Osteocyte (in vitro differentiated cells): ENCODE results near the gene CTNNB1. TPM values are rescaled to one million over a fixed set of nuclear protein-coding genes. Genes with fewer than 3 reads are reported as not detected.

Experiments
- DNase-seq: peaks from one replicate; pipeline ENCODE4 v3.0.0; 2021; ENCODE audit warnings: mixed read lengths; ENCODE audit not compliant: unreplicated experiment; ENCODE audit errors: extremely low spot score
- H3K27ac Mint-ChIP-seq: one replicate; pipeline ENCODE4 v1.8.0; 2021; ENCODE audit warnings: mild to moderate bottlenecking, mixed read lengths; ENCODE audit not compliant: unreplicated experiment
- H3K27me3 Mint-ChIP-seq: one replicate; pipeline ENCODE4 v1.8.0; 2021; ENCODE audit warnings: mixed read lengths; ENCODE audit not compliant: unreplicated experiment
- H3K36me3 Mint-ChIP-seq: one replicate; pipeline ENCODE4 v1.8.0; 2021; ENCODE audit warnings: mixed read lengths; ENCODE audit not compliant: unreplicated experiment
- H3K4me1 Mint-ChIP-seq: one replicate; pipeline ENCODE4 v1.8.0; 2021; ENCODE audit warnings: mixed read lengths; ENCODE audit not compliant: unreplicated experiment
- H3K4me3 Mint-ChIP-seq: one replicate; pipeline ENCODE4 v1.8.0; 2021; ENCODE audit warnings: mild to moderate bottlenecking, moderate library complexity, mixed read lengths; ENCODE audit not compliant: unreplicated experiment
- H3K9me3 Mint-ChIP-seq: one replicate; pipeline ENCODE4 v1.8.0; 2021; ENCODE audit warnings: mixed read lengths; ENCODE audit not compliant: unreplicated experiment
- CTCF ChIP-seq: fragments of 200-600 bp; sonication (generic); IDR thresholded peaks from 2 replicates; pipeline ENCODE4 v1.5.0; 2021; ENCODE audit warnings: antibody characterized with exemption, mild to moderate bottlenecking, moderate library complexity
- total RNA-seq: library from RNA; stranded (reverse); gene quantifications from 2 replicates; pipeline ENCODE4 v1.2.1, GENCODE V29; 2021

CTNNB1 gene
- total RNA-seq, 1 donor from 2014 or later = 339 TPM

GRCh38 chr3:41251593-41251992 is 52.3 kb downstream of the CTNNB1 start:
- H3K27me3 Mint-ChIP-seq = no peaks in the 10 kb centered on the region
- no peak overlapping the region for H3K27ac Mint-ChIP-seq
- H3K4me3 Mint-ChIP-seq = no peak overlapping the region
- H3K4me1 Mint-ChIP-seq = peaks cover 10% of the 10 kb centered on the region
- H3K9me3 Mint-ChIP-seq = peaks cover 17% of the 10 kb centered on the region
- TF ChIP-seq CTCF = no peak
- DNase-seq = no peak
- H3K36me3 Mint-ChIP-seq = peaks cover 4% of the 10 kb centered on the region

GRCh38 chr3:41258239-41258800 is 59.0 kb downstream of the CTNNB1 start:
- H3K27me3 Mint-ChIP-seq = no peaks in the 10 kb centered on the region
- no peak for DNase-seq
- TF ChIP-seq CTCF = no peak
- H3K4me1 Mint-ChIP-seq = no peaks in the 10 kb centered on the region
- no peaks in the 10 kb centered on the region for H3K36me3 Mint-ChIP-seq
- no peak overlapping the region for H3K27ac Mint-ChIP-seq
- peaks cover 4% of the 10 kb centered on the region for H3K9me3 Mint-ChIP-seq
- no peak overlapping the region for H3K4me3 Mint-ChIP-seq

- Mint-ChIP-seq H3K9me3 (no peaks in the 10 kb centered on the region), H3K4me1 (no peaks in the 10 kb centered on the region), H3K36me3 (no peaks in the 10 kb centered on the region), H3K27me3 (no peaks in the 10 kb centered on the region), H3K4me3 (no peak overlapping the region), H3K27ac (no peak overlapping the region)
- no peak for DNase-seq
- TF ChIP-seq CTCF = no peak
Observed at GRCh38 chr3:41259449-41260062, 60.3 kb downstream of the CTNNB1 start.

- Mint-ChIP-seq H3K4me1 (no peaks in the 10 kb centered on the region), H3K27me3 (no peaks in the 10 kb centered on the region), H3K36me3 (no peaks in the 10 kb centered on the region), H3K4me3 (no peak overlapping the region), H3K27ac (no peak overlapping the region), H3K9me3 (no peaks in the 10 kb centered on the region)
- no peak for TF ChIP-seq CTCF
- DNase-seq = no peak
Observed at GRCh38 chr3:41260063-41260450, 60.8 kb downstream of the CTNNB1 start.

GRCh38 chr3:41265011-41265545 is 65.8 kb downstream of the CTNNB1 start:
- DNase-seq = no peak
- no peak for TF ChIP-seq CTCF
- Mint-ChIP-seq H3K27ac (no peak overlapping the region), H3K27me3 (no peaks in the 10 kb centered on the region), H3K36me3 (no peaks in the 10 kb centered on the region), H3K9me3 (peaks cover 5% of the 10 kb centered on the region), H3K4me1 (peaks cover 24% of the 10 kb centered on the region), H3K4me3 (no peak overlapping the region)
